Measurements from ENCODE around the gene SPATA25.
A peak's percentile ranks its signal among the peaks of the same experiment; 100 is the strongest.

Gene SPATA25

DNA sequence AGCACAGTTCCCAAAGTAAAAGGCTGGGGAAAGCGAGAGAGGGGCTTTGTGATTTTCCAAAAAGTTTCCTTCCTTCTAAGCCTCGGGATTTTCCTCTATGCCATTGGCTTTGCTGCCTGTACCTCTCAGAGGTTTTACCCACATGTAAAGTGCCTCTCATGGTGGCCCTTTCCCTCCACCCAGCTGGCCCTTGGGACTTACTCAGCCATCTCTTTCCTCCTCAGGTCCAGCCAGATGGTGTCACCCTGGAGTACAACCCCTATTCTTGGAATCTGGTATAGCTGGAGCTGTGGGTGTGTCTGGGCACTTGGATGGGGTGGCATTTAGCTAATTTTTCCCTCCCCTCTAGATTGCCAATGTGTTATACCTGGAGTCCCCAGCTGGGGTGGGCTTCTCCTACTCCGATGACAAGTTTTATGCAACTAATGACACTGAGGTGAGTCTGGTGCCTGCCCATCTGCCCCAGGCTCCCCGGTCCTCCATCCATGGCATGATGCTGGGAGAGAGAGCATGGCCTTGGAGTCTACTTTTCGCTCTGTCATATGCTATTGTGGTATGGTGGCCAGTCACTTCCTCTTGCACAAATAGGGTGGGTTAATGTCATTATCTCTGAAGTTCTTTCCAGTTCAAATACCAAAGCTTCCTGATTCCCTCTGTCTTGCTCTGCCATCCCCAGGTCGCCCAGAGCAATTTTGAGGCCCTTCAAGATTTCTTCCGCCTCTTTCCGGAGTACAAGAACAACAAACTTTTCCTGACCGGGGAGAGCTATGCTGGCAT, 4.8 kb upstream of the SPATA25 start:
- TF ChIP-seq, protein P1, sequence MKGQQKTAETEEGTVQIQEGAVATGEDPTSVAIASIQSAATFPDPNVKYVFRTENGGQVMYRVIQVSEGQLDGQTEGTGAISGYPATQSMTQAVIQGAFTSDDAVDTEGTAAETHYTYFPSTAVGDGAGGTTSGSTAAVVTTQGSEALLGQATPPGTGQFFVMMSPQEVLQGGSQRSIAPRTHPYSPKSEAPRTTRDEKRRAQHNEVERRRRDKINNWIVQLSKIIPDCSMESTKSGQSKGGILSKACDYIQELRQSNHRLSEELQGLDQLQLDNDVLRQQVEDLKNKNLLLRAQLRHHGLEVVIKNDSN (IDR thresholded peaks at IDR 0.05) = no peak
- 0 out of 2 replicates have a peak, but pooled peaks have one; percentile 9 for TF ChIP-seq RAD21 (IDR thresholded peaks at IDR 0.05; ENCODE audit: low read depth)

DNA sequence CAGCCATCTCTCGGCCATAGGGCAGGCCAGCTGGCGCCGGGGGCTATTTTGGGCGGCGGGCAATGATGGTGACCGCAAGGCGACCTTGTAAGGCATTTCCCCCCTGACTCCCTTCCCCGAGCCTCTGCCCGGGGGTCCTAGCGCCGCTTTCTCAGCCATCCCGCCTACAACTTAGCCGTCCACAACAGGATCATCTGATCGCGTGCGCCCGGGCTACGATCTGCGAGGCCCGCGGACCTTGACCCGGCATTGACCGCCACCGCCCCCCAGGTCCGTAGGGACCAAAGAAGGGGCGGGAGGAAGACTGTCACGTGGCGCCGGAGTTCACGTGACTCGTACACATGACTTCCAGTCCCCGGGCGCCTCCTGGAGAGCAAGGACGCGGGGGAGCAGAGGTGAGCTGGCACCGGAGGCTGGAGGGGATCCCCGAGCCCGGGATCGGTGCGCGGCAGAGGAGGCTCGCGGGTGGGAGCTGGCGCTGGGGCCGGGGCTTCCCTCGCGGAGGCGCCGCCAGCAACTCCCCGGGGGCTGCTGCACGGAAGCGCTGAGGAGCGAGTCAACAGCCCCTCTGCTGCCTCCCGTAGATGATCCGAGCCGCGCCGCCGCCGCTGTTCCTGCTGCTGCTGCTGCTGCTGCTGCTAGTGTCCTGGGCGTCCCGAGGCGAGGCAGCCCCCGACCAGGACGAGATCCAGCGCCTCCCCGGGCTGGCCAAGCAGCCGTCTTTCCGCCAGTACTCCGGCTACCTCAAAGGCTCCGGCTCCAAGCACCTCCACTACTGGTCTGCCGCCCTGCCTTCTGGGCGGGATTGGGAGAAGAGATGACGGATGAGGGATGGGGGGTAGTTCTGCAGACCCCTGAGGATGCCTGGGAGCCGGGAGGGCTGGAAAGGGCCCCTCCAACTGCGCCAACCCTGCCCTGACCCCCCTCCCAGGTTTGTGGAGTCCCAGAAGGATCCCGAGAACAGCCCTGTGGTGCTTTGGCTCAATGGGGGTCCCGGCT, 3.9 kb upstream of the SPATA25 start, which contains the start of the genes CTSA and NEURL2:
Gene CTSA, plus strand, starts transcription at position 351 of the 999 bp plus-strand sequence. Its CDS starts 234 bp downstream, at position 585.
Gene NEURL2, minus strand, starts transcription at position 224 of the 999 bp plus-strand sequence. Its CDS starts 217 bp downstream, at position 7.
- TF ChIP-seq RAD21 (IDR thresholded peaks at IDR 0.05; ENCODE audit: low read depth) (peak; percentile 11; the same call in 1 of the 2 replicates), EP300 (IDR thresholded peaks at IDR 0.05; ENCODE audit: borderline replicate concordance) (peak; percentile 61), YY1 (IDR thresholded peaks at IDR 0.05; ENCODE audit: low read depth) (peak; percentile 87), CEBPB (IDR thresholded peaks at IDR 0.05) (no peak), TEAD4 (IDR thresholded peaks at IDR 0.05) (no peak), CREB1 (IDR thresholded peaks at IDR 0.05; ENCODE audit: low read depth) (no peak), ZBTB7A (IDR thresholded peaks at IDR 0.05; ENCODE audit: low read depth) (peak; percentile 74; the same call in 1 of the 2 replicates), EGR1 (IDR thresholded peaks at IDR 0.05) (no peak; the same call in 1 of the 2 replicates), FOXM1 (IDR thresholded peaks at IDR 0.05; ENCODE audit: borderline replicate concordance, low read depth) (no peak), NFIC (IDR thresholded peaks at IDR 0.05) (0 out of 2 replicates have a peak, but pooled peaks have one; percentile 20), TAF1 (IDR thresholded peaks at IDR 0.05; ENCODE audit: low read depth) (peak; percentile 92), TCF12 (IDR thresholded peaks at IDR 0.05; ENCODE audit: low read depth) (peak; percentile 61; the same call in 1 of the 2 replicates)
- TF ChIP-seq, protein P2, sequence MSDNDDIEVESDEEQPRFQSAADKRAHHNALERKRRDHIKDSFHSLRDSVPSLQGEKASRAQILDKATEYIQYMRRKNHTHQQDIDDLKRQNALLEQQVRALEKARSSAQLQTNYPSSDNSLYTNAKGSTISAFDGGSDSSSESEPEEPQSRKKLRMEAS (IDR thresholded peaks at IDR 0.05) = peak; percentile 88
- TF ChIP-seq, protein P1 (IDR thresholded peaks at IDR 0.05) = peak; percentile 100
- TF ChIP-seq, protein P3, sequence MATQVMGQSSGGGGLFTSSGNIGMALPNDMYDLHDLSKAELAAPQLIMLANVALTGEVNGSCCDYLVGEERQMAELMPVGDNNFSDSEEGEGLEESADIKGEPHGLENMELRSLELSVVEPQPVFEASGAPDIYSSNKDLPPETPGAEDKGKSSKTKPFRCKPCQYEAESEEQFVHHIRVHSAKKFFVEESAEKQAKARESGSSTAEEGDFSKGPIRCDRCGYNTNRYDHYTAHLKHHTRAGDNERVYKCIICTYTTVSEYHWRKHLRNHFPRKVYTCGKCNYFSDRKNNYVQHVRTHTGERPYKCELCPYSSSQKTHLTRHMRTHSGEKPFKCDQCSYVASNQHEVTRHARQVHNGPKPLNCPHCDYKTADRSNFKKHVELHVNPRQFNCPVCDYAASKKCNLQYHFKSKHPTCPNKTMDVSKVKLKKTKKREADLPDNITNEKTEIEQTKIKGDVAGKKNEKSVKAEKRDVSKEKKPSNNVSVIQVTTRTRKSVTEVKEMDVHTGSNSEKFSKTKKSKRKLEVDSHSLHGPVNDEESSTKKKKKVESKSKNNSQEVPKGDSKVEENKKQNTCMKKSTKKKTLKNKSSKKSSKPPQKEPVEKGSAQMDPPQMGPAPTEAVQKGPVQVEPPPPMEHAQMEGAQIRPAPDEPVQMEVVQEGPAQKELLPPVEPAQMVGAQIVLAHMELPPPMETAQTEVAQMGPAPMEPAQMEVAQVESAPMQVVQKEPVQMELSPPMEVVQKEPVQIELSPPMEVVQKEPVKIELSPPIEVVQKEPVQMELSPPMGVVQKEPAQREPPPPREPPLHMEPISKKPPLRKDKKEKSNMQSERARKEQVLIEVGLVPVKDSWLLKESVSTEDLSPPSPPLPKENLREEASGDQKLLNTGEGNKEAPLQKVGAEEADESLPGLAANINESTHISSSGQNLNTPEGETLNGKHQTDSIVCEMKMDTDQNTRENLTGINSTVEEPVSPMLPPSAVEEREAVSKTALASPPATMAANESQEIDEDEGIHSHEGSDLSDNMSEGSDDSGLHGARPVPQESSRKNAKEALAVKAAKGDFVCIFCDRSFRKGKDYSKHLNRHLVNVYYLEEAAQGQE (IDR thresholded peaks at IDR 0.05; ENCODE audit: low read depth) = no peak

DNA sequence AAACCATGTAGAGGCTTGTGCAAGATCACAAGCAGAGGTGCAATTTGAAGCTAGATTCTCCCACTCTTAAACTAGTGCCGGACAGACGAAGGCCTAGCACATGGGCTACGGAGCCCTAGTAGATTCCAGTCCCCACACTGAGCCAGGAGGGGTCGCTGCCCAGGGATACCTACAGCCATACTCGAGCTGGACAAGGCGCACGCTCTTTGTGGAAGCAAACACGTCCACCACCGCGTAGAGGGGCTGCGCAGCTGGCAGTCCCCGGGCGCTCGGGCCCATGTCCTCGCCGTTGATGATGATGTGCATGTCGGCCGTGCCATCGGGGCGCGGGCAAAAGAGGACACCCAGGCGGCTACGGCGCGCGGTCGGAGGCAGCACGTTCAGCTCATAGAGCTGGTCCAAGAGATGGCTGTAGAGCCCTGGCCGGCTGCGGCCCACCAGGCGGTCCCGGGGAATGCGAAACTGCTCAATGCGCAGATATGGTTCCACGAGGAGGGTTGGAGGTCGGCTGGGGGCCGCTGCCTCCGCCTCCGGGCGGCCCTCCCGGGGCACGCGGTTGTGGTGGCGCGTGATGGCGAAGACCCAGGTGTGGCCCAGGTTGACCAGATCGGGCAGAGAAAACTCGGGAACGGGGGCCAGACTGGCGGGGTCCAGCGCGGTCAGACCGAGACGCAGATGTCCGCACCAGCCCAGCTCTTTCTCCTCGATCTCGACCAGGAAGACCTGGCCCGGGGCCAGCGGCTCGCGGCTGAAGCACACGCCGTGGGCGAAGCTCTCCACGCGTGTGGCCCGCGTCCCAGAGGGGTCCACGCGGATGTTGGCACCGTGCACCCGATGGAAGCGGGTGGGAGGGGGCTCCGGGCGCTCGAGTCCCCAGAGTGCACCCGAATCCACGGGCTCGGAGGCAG, 2.9 kb upstream of the SPATA25 start:
- peak; percentile 47; the same call in 1 of the 2 replicates for TF ChIP-seq NFIC (IDR thresholded peaks at IDR 0.05)
- TF ChIP-seq EP300 (IDR thresholded peaks at IDR 0.05; ENCODE audit: borderline replicate concordance) = no peak

DNA sequence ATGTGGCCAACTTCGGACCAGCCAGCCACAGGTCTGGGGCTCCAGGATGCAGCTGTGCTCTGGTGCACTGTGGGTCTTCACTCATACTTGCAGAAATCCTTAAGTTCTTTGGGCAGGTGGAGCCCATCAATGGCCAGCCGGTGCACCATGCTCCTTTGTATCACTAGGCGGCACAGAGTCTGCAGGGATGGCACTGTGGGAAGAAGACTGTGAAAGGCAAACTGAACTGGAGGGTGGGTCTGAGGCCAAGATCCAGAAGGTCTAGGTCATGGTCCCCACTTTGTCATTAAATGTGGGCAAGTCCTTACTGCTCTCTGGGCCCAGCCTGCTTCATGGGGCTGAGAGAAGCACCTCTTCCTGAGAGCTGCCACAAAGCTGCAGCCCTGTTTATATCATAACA, 1.3 kb upstream of the SPATA25 start:
- TF ChIP-seq TAF1 (IDR thresholded peaks at IDR 0.05; ENCODE audit: low read depth) = no peak
- no peak for TF ChIP-seq EP300 (IDR thresholded peaks at IDR 0.05; ENCODE audit: borderline replicate concordance)
- no peak for TF ChIP-seq TEAD4 (IDR thresholded peaks at IDR 0.05)
- TF ChIP-seq RAD21 (IDR thresholded peaks at IDR 0.05; ENCODE audit: low read depth) = no peak
- TF ChIP-seq NFIC (IDR thresholded peaks at IDR 0.05) = no peak
- TF ChIP-seq CEBPB (IDR thresholded peaks at IDR 0.05) = no peak
- TF ChIP-seq YY1 (IDR thresholded peaks at IDR 0.05; ENCODE audit: low read depth) = no peak
- TF ChIP-seq, protein P1 (IDR thresholded peaks at IDR 0.05) = no peak
- TF ChIP-seq CREB1 (IDR thresholded peaks at IDR 0.05; ENCODE audit: low read depth) = no peak
- no peak for TF ChIP-seq TCF12 (IDR thresholded peaks at IDR 0.05; ENCODE audit: low read depth)
- TF ChIP-seq ZBTB7A (IDR thresholded peaks at IDR 0.05; ENCODE audit: low read depth) = no peak
- no peak for TF ChIP-seq FOXM1 (IDR thresholded peaks at IDR 0.05; ENCODE audit: borderline replicate concordance, low read depth)
- TF ChIP-seq EGR1 (IDR thresholded peaks at IDR 0.05) = no peak
- TF ChIP-seq, protein P2 (IDR thresholded peaks at IDR 0.05) = no peak
- TF ChIP-seq, protein P3 (IDR thresholded peaks at IDR 0.05; ENCODE audit: low read depth) = no peak

Data from Ishikawa (cell line).